ENCODE data around the gene PIK3C3. TPM values are rescaled to one million over a fixed set of nuclear protein-coding genes. Genes with fewer than 3 reads are reported as not detected.
"Not testable (repeated sequence)": the region's sequence is repeated elsewhere in the genome, so short reads cannot be mapped to it uniquely, and the experiment has no call there.

PIK3C3 gene
- total RNA-seq, 2 experiments from 2014 or later = 52.6 to 62.1 TPM

DNA sequence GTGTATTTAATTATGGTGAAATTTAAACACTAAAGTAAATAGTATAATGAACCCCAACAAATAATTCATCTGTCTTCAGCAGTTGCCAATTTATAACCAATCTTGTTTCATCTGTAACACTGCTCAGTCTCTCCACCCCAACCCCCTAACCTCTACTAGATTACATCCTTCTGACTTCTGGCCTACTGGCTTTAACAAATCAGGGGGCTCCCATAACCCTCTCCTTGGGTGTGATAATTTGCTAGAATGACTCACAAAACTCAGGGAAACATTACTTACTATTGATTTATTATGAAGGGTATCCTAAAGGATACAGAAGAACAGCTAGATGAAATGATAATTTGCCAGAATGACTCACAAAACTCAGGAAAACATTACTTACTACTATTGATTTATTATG lies 50.7 kb downstream of the PIK3C3 start:
- DNase-seq (no peak), ATAC-seq (no peak)
- Mint-ChIP-seq H3K36me3 (ENCODE audit: low read depth) (peaks cover 52% of the 10 kb centered on the region), H3K27me3 (no peaks in the 10 kb centered on the region), H3K27ac (no peak overlapping the region), H3K4me3 (no peak overlapping the region), H3K4me1 (ENCODE audit: low read depth) (peaks cover 7% of the 10 kb centered on the region), H3K9me3 (no peaks in the 10 kb centered on the region)
- TF ChIP-seq, protein P1, sequence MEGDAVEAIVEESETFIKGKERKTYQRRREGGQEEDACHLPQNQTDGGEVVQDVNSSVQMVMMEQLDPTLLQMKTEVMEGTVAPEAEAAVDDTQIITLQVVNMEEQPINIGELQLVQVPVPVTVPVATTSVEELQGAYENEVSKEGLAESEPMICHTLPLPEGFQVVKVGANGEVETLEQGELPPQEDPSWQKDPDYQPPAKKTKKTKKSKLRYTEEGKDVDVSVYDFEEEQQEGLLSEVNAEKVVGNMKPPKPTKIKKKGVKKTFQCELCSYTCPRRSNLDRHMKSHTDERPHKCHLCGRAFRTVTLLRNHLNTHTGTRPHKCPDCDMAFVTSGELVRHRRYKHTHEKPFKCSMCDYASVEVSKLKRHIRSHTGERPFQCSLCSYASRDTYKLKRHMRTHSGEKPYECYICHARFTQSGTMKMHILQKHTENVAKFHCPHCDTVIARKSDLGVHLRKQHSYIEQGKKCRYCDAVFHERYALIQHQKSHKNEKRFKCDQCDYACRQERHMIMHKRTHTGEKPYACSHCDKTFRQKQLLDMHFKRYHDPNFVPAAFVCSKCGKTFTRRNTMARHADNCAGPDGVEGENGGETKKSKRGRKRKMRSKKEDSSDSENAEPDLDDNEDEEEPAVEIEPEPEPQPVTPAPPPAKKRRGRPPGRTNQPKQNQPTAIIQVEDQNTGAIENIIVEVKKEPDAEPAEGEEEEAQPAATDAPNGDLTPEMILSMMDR (IDR thresholded peaks at IDR 0.05) = no peak
- POLR2A ChIA-PET = no interaction called here
- intact Hi-C loops (cut with micrococcal nuclease) = no loop called here
- CTCF ChIA-PET = interaction anchor here (0.8 kb wide), 1 partner anchor 22 kb away, joined by 3 read pairs; no protein-coding TSS in a partner anchor

- H3K27me3 Mint-ChIP-seq; ATAC-seq; intact Hi-C loops (cut with micrococcal nuclease); POLR2A ChIA-PET; CTCF ChIA-PET; H3K9me3 Mint-ChIP-seq; H3K27ac Mint-ChIP-seq; H3K4me3 Mint-ChIP-seq; DNase-seq: not testable (repeated sequence)
- peaks cover 18% of the 10 kb centered on the region for H3K4me1 Mint-ChIP-seq (ENCODE audit: low read depth)
- H3K36me3 Mint-ChIP-seq (ENCODE audit: low read depth) = peaks cover 43% of the 10 kb centered on the region
These were observed 54.4 kb downstream of the PIK3C3 start for GRCh38 chr18:42009457-42009856.

DNA sequence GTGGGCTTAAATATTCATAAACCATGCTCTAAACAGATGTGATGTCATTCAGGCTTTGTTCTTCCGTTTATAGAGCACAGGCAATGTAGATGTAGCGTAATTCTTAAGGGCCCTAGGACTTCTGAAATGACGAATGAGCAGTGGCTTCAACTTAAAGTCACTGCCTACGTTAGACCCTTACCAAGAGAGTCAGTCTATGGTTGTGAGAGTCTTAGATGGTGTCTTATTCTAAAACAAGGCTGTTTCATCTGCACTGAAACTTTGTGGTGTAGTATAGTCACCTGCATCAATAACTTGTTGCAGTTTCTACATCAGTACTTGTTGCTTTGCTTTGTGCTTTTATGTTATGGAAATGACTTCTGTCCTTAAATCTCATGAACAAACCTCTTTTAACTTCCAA lies 56.0 kb downstream of the PIK3C3 start:
- ChIA-PET POLR2A (no interaction called here), CTCF (interaction anchor here (1.5 to 9.1 kb wide), 2 partner anchors 13 to 16 kb away, joined by 5 to 59 read pairs; no protein-coding TSS in a partner anchor)
- intact Hi-C loops (cut with micrococcal nuclease) = no loop called here
- DNase-seq = no peak
- TF ChIP-seq, protein P1 (IDR thresholded peaks at IDR 0.05) = no peak
- H3K36me3 Mint-ChIP-seq (ENCODE audit: low read depth) = peaks cover 44% of the 10 kb centered on the region
- H3K27ac Mint-ChIP-seq = no peak overlapping the region
- peaks cover 15% of the 10 kb centered on the region for H3K4me1 Mint-ChIP-seq (ENCODE audit: low read depth)
- H3K4me3 Mint-ChIP-seq = no peak overlapping the region
- no peaks in the 10 kb centered on the region for H3K27me3 Mint-ChIP-seq
- no peaks in the 10 kb centered on the region for H3K9me3 Mint-ChIP-seq
- ATAC-seq = peak; percentile 62

GRCh38 chr18:42018831-42019230 lies 63.8 kb downstream of the PIK3C3 start:
- Mint-ChIP-seq H3K27ac (no peak overlapping the region), H3K9me3 (no peaks in the 10 kb centered on the region), H3K4me3 (no peak overlapping the region), H3K27me3 (no peaks in the 10 kb centered on the region), H3K36me3 (ENCODE audit: low read depth) (peaks cover 29% of the 10 kb centered on the region), H3K4me1 (ENCODE audit: low read depth) (peaks cover 11% of the 10 kb centered on the region)
- intact Hi-C loops (cut with micrococcal nuclease) = no loop called here
- DNase-seq (no peak), ATAC-seq (peak; percentile 39)
- ChIA-PET POLR2A (no interaction called here), CTCF (interaction anchor here (9.1 kb wide), 1 partner anchor 8 kb away, joined by 59 read pairs; no protein-coding TSS in a partner anchor)
- TF ChIP-seq, protein P1 (IDR thresholded peaks at IDR 0.05) = no peak

- DNase-seq = no peak
- Mint-ChIP-seq H3K27me3 (no peaks in the 10 kb centered on the region), H3K27ac (peak overlapping the region; percentile 46), H3K4me1 (ENCODE audit: low read depth) (peaks cover 36% of the 10 kb centered on the region), H3K4me3 (no peak overlapping the region), H3K36me3 (ENCODE audit: low read depth) (peaks cover 19% of the 10 kb centered on the region), H3K9me3 (no peaks in the 10 kb centered on the region)
- intact Hi-C loops (cut with micrococcal nuclease) = no loop called here
- POLR2A ChIA-PET = no interaction called here
- CTCF ChIA-PET = interaction anchor here (0.7 to 1.1 kb wide), 2 partner anchors 14 to 91 kb away, joined by 4 to 5 read pairs; no protein-coding TSS in a partner anchor
- ATAC-seq = peak; percentile 56
- TF ChIP-seq, protein P1 (IDR thresholded peaks at IDR 0.05) = no peak
These were observed 69.1 kb downstream of the PIK3C3 start for GRCh38 chr18:42024131-42024530.

Data from activated CD8-positive, alpha-beta T cell treated with anti-CD3 and anti-CD28 coated beads for 36 hours (primary cell).